Activated B cell treated with CpG ODN at 0.5 μM for 24 hours (primary cell): ENCODE results near the gene C10orf71. TPM values are rescaled to one million over a fixed set of nuclear protein-coding genes. Genes with fewer than 3 reads are reported as not detected.

ENCODE experiments used
- ATAC-seq: fragments of 200-7000 bp; cut with Tn5 transposase; one replicate; pipeline ENCODE4 v1.10.0; 2021; ENCODE audit warnings: low read depth, mild to moderate bottlenecking, moderate library complexity
- CTCF ChIA-PET: fragments of 350-600 bp; sonication (Branson Sonifier 250); formaldehyde crosslinking; loops from one replicate; lab custom pipeline; 2021; ENCODE audit warnings: antibody characterized with exemption; lab: Charles Lee
- POLR2A ChIA-PET: fragments of 350-600 bp; sonication (Branson Sonifier 250); formaldehyde crosslinking; loops from one replicate; lab custom pipeline; 2021; ENCODE audit warnings: antibody characterized with exemption; lab: Charles Lee
- DNase-seq: peaks from one replicate; pipeline ENCODE4 v3.0.0; 2022
- H3K27ac Mint-ChIP-seq: one replicate; pipeline ENCODE4 v1.8.0; 2020; ENCODE audit warnings: mixed read lengths
- H3K27me3 Mint-ChIP-seq: one replicate; pipeline ENCODE4 v1.8.0; 2021; ENCODE audit warnings: mixed read lengths
- H3K36me3 Mint-ChIP-seq: one replicate; pipeline ENCODE4 v1.8.0; 2021; ENCODE audit warnings: low read depth, mixed read lengths
- H3K4me1 Mint-ChIP-seq: one replicate; pipeline ENCODE4 v1.8.0; 2021; ENCODE audit warnings: mixed read lengths
- H3K4me3 Mint-ChIP-seq: one replicate; pipeline ENCODE4 v1.8.0; 2020; ENCODE audit warnings: mild to moderate bottlenecking, mixed read lengths
- H3K9me3 Mint-ChIP-seq: one replicate; pipeline ENCODE4 v1.8.0; 2020; ENCODE audit warnings: mixed read lengths
- intact Hi-C: fragments of 100-400 bp; cut with micrococcal nuclease; formaldehyde crosslinking; loops from one replicate; pipeline ENCODE4 v1.15.1; 2024
- total RNA-seq: library from RNA; stranded (reverse); gene quantifications from 2 replicates; pipeline ENCODE4 v1.2.3, GENCODE V29; 2022
- TF ChIP-seq, protein P1 (sequence below): fragments of 200-600 bp; IDR thresholded peaks from one replicate; pipeline ENCODE4 v1.8.0; 2022; ENCODE audit warnings: antibody characterized with exemption, mild to moderate bottlenecking

C10orf71 gene
- total RNA-seq, 1 donor from 2014 or later = not detected

- ChIA-PET CTCF (no interaction called here), POLR2A (no interaction called here)
These were observed 2.6 kb upstream of the C10orf71 start for GRCh38 chr10:49296382-49296781.

GRCh38 chr10:49296836-49297235 lies 2.1 kb upstream of the C10orf71 start:
- Mint-ChIP-seq H3K9me3 (no peaks in the 10 kb centered on the region), H3K27me3 (peaks cover 5% of the 10 kb centered on the region), H3K36me3 (no peaks in the 10 kb centered on the region), H3K4me1 (peaks cover 23% of the 10 kb centered on the region), H3K27ac (no peak overlapping the region), H3K4me3 (no peak overlapping the region)
- ATAC-seq = no peak
- ChIA-PET CTCF (no interaction called here), POLR2A (no interaction called here)
- intact Hi-C loops = no loop called here
- no peak for DNase-seq
- TF ChIP-seq, protein P1, sequence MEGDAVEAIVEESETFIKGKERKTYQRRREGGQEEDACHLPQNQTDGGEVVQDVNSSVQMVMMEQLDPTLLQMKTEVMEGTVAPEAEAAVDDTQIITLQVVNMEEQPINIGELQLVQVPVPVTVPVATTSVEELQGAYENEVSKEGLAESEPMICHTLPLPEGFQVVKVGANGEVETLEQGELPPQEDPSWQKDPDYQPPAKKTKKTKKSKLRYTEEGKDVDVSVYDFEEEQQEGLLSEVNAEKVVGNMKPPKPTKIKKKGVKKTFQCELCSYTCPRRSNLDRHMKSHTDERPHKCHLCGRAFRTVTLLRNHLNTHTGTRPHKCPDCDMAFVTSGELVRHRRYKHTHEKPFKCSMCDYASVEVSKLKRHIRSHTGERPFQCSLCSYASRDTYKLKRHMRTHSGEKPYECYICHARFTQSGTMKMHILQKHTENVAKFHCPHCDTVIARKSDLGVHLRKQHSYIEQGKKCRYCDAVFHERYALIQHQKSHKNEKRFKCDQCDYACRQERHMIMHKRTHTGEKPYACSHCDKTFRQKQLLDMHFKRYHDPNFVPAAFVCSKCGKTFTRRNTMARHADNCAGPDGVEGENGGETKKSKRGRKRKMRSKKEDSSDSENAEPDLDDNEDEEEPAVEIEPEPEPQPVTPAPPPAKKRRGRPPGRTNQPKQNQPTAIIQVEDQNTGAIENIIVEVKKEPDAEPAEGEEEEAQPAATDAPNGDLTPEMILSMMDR = no peak

More at GRCh38 chr10:49296382-49296781, 2.6 kb upstream of the C10orf71 start:
- Mint-ChIP-seq H3K4me3 (no peak overlapping the region), H3K36me3 (no peaks in the 10 kb centered on the region), H3K27ac (no peak overlapping the region), H3K27me3 (peaks cover 5% of the 10 kb centered on the region), H3K9me3 (no peaks in the 10 kb centered on the region), H3K4me1 (peaks cover 23% of the 10 kb centered on the region)
- intact Hi-C loops = no loop called here
- no peak for DNase-seq
- ATAC-seq = no peak
- TF ChIP-seq, protein P1 = no peak

DNA sequence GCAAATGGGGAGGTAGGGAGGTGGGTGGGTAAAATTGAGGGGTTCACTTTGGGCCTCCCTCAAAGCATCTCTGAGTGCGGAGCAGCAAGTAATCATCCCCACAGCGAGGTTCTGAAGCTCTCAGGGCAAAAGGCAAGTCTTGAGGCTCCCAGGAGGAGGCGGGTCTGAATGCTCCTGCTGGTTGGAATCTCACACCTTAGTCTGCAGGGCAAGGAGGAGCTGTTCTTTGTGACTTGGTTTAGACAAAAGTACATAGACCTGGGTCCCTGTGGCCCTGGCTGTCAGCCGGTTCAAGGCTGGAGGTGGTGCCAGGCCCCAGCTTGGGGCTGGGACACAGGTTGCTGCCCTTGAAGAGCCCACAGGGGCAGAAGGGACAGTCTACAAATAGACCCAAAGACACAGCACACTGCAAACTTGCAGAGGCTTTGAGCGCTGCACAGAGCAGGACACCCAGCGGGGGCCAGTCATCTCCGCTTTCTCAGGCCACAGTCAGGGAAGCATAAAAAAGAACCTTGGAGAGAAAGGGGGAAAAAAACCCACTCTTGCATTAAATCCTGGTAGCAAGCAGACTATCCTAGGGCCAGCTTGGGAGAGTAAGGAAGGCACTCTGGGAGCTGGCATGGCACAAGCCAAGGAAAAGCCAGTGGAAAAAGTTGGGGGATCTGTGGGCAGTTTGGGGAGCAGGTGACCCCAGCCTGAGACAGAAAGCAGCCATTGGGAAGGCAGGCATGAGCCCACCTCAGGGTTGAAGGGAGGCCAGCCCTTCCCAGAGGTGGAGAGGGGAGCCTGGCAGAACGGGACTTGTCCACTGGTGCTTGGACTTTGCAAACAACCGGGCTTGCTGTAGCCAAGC lies 926 bp upstream of the C10orf71 start:
- Mint-ChIP-seq H3K4me3 (no peak overlapping the region), H3K27me3 (no peaks in the 10 kb centered on the region), H3K27ac (no peak overlapping the region), H3K9me3 (no peaks in the 10 kb centered on the region), H3K4me1 (peaks cover 23% of the 10 kb centered on the region), H3K36me3 (no peaks in the 10 kb centered on the region)
- DNase-seq (no peak), ATAC-seq (no peak)
- TF ChIP-seq, protein P1 = no peak
- intact Hi-C loops = no loop called here
- ChIA-PET CTCF (no interaction called here), POLR2A (no interaction called here)

- no peak overlapping the region for H3K27ac Mint-ChIP-seq
- POLR2A ChIA-PET = interaction anchor here (0.8 kb wide), 1 partner anchor 10 kb away, joined by 3 read pairs; no protein-coding TSS in a partner anchor
These were observed 343 bp upstream of the C10orf71 start for GRCh38 chr10:49298671-49298982.

DNA sequence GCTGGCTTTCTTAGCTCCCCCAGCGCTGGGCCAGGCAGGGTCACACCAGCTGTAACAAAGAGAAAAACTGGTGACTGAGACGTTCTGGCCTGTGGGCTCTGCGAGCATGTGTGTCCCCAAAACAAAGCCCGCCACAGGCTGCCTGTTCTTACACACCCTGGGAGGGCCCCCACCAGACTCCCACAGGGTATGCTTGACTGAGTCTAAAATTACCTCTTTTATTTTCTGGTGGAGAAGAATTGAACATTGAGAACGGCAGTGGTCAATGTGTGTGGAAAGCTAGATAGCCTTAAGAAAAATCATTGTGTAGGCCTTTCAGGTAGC lies 808 bp downstream of the C10orf71 start:
- ChIA-PET POLR2A (no interaction called here), CTCF (no interaction called here)
- Mint-ChIP-seq H3K36me3 (no peaks in the 10 kb centered on the region), H3K27ac (no peak overlapping the region), H3K4me3 (no peak overlapping the region), H3K4me1 (peaks cover 23% of the 10 kb centered on the region), H3K27me3 (no peaks in the 10 kb centered on the region), H3K9me3 (no peaks in the 10 kb centered on the region)
- DNase-seq = no peak
- intact Hi-C loops = loop anchor here (1.0 to 10.0 kb wide), 3 partner anchors 22 to 315 kb away; no protein-coding TSS in a partner anchor
- TF ChIP-seq, protein P1 = no peak
- peak; percentile 28 for ATAC-seq

More at GRCh38 chr10:49298671-49298982, 343 bp upstream of the C10orf71 start:
- TF ChIP-seq, protein P1 = no peak
- ATAC-seq (no peak), DNase-seq (no peak)
- H3K4me1 Mint-ChIP-seq = peaks cover 23% of the 10 kb centered on the region
- no peaks in the 10 kb centered on the region for H3K27me3 Mint-ChIP-seq
- intact Hi-C loops = no loop called here
- H3K9me3 Mint-ChIP-seq = no peaks in the 10 kb centered on the region
- H3K4me3 Mint-ChIP-seq = no peak overlapping the region
- CTCF ChIA-PET = no interaction called here
- H3K36me3 Mint-ChIP-seq = no peaks in the 10 kb centered on the region
